COLO829 (cell line): ENCODE results near the gene CLSTN2.

ENCODE experiments used
- DNase-seq: peaks from one replicate; pipeline ENCODE4 v3.0.0; 2012; ENCODE audit warnings: low spot score

The CLSTN2 gene

GRCh38 chr3:140505213-140505612 lies 570.2 kb downstream of the CLSTN2 start:
- DNase-seq: no peak

DNA sequence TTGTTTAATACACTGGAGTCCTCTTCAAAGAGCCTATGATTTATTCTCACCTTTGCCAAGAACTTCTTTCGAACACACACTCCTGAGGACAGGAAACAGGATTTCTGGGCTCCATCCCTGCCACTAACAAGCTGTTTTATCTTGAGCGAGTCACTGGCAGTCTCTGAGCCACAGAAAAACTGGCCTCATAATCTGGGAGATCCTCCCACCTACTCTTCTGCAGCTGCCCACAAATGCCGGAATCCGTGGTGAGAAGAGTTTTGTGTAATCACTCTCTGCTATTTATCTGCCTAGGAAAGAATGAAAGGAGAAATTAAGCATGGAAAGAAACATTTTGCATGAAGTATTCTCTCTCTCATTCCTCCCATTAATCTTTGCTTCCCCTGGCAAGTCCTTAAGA lies 570.9 kb downstream of the CLSTN2 start:
- no peak for DNase-seq

DNA sequence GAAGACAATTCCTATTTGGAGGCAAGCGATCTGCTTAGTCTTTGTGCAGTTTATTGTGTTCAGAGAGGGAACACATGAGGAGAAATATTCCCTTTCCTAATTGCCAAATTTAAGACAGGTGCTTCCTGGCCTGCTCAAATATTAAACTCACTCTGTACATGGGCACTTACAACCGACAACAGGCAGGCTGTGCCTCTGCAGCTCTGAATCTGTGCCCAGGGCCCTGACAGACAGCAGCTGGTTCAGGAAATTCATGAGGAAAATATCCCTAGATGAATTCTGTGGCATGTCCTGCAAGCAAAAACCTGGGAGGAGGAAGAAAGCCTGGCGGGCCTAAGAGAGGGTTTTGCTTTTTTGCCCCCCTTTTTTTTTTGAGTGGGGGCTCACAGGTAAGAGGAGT lies 573.6 kb downstream of the CLSTN2 start:
- no peak for DNase-seq

DNA sequence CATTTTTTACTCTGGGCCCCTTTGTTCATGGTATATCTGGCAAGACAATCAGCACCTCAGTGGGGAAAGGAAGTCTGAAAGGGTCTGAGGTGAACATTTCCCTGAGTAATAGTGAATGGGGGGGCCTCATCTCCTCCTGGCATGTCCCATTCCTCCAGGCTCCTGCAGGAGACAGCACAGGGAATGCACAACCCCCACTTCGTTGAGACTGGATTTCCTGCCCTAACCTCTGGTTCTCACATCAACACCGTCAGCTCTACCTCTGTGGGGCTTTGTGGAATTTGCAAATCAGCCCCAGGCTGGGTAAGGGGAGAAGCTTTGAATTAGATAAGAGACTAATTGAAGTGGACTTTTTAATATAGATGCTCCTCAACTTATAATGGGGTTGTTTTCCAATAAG lies 574.5 kb downstream of the CLSTN2 start:
- no peak for DNase-seq

DNA sequence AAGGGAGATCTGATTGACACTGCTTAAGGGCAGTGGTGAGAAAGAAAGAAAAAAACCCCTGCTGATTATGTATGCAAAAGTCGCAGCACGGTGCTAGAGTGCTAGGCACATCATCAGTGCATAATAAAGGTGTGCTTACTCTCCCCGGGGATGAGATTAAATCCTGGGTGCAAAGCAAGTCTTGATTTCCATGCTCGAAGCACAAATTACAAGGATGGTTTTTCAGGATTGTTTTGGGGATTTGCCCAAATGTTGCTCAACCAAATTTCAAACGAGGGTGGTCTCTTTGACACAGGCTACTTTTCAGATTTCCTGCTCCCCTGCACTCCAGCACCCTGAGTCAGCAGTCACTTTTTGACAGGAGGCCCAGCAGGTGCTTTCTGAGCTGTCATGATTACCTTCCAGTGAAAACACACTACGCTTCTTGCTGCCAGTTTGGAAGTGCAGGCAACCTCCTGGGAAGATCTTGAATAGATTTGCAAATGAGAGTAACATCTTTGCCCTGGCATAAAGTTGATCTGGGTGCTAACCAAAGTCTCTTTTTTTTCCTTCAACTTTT lies 575.4 kb downstream of the CLSTN2 start:
- DNase-seq: no peak

DNA sequence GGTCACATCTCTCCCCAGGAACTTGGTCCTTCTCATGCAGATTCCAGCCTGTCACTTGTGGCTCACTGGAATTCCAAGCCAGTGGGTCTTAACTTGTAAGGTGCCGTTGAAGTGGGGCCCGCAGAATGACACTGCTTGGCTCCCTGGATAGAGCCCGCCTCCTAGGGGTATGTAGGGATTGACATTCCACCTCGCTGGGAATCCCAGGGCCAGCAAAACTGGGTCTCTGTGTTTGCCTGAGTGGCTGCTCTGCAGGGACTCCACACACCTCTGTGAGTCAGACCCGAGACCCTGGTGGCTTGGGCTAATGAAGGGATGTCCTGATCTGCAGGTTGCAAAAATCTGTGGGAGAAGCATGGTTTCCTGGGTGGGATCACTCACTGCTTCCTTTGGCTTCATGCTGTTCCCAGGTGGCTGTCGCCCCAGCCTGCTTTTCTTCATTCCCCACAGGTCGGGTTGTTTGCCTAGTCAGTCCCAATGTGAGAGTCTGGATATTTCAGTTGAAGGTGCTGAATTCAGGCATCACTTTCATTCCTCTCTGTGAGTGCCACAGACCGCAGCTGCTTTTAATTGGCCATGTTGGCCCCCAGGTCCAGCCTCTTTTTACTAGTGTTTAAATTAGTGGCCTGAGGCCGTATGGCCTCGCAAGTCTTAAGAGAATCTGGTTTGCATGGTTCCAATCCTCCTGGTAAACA lies 586.9 kb downstream of the CLSTN2 start:
- no peak for DNase-seq

DNA sequence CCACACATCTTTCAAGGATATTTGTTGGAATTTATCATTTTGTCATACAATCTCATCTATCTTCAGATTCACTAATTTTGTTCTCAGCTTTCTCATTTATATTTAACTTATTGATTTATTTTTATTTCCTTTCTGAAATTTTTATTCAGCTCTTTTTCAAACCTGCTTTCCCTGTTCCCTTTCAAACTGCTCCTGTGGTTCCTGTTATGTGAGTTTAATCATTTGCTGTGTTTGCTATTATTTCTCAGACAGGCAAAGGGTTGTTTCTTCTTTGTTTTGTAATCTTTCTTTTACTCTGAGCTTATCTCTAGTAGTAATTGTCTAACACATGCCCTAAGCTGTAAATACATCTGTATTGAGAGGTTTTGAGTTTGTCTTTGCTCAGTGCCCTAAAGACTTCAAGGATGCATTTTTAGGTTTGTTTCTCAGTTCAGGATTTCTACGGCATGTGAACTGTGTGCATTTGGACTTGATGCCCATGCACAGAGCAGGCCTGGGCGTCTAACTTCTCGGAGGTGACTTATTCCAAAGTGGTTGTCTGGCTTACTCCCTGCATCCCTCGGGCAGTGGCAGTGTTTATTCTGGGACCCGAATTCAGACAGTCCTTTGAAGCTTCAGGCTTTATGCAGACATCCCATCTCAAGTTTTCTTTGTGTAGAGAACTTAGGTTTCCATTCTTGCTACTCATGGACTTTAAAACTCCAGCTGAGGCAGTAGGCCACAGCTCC lies 587.8 kb downstream of the CLSTN2 start:
- DNase-seq: no peak

GRCh38 chr3:140523600-140523999 lies 588.6 kb downstream of the CLSTN2 start:
- no peak for DNase-seq

DNA sequence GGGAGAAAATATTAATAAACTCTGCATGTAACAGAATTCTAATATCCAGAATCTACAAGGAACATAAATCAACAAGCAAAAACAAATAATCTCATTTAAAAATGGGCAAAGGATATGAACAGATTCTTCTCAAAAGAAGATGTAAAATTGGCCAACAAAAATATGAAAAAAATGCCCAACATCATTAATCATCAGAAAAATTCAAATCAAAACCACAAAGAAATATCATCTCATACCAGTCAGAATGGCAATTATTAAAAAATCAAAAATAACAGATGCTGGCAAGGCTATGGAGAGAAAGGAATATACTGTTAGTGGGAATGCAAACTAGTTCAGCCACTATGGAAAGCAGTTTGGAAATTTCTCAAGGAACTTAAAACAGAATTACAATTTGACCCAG lies 592.2 kb downstream of the CLSTN2 start:
- DNase-seq: no peak

GRCh38 chr3:140529096-140529495 lies 594.1 kb downstream of the CLSTN2 start:
- no peak for DNase-seq

- no peak for DNase-seq
Measured at GRCh38 chr3:140529558-140529957, 594.6 kb downstream of the CLSTN2 start.

- no peak for DNase-seq
Measured at GRCh38 chr3:140530131-140530530, 595.1 kb downstream of the CLSTN2 start.

DNA sequence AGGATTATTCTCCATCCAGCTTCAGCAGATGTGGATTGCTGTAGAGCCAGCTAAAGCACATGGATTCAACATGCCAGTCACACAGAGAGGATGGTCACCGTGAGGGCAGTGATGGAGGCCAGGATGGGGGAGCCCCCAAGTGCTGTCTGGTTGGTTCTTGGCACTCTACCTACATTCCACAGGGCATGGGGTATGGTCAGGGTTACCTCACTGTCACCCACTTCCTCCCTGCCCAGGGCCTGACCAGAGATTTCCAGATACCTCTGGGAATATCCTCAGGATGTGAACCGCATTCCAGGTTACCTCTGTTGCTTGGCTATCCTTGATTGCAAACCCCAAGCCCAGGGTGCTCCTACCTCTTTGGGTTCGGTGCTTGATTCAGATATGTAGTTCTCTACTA lies 595.6 kb downstream of the CLSTN2 start:
- DNase-seq: no peak

GRCh38 chr3:140532793-140533330 lies 597.9 kb downstream of the CLSTN2 start:
- no peak for DNase-seq

- no peak for DNase-seq
Measured at GRCh38 chr3:140536926-140537726, 602.1 kb downstream of the CLSTN2 start.

DNA sequence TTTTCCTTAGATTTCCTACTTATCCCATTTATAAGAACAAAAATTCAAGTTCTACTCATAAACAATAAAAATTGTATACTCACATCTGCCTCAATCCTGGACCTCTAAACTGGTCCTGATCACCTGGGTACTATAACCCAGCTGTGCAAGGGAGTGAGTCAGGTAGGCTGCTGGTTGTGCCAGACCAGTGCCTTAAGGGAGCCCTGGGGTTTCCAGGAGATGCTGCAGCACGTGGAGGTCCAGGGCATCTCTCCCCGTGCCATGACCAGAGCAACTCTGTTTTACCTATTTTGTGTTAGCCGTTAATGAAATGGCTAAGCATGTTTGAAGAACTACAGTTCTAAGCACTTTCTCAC lies 602.7 kb downstream of the CLSTN2 start:
- no peak for DNase-seq

DNA sequence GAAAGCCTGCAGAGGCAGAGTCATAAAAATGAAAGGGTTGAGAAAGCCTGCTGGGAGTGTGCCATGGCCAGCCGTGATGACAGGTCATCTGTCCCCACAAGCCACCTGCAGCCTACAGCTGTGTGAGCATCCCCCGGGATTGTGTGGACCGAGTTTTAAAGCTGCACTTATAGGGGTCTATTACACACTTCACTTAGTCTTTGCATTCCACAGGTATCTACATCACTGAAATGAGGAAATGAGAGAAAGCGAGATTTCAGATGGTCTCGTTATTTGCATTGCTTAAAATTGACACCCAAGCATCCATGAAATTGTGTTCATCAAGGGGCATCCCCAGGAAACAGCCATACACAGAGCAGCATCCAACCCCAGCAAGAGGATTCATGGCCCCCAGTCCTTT lies 605.3 kb downstream of the CLSTN2 start:
- no peak for DNase-seq

- no peak for DNase-seq
Measured at GRCh38 chr3:140541975-140542653, 607.1 kb downstream of the CLSTN2 start.

- DNase-seq: no peak
Measured at GRCh38 chr3:140545197-140545596, 610.2 kb downstream of the CLSTN2 start.

GRCh38 chr3:140545756-140546155 lies 610.8 kb downstream of the CLSTN2 start:
- DNase-seq: no peak

GRCh38 chr3:140546649-140547048 lies 611.7 kb downstream of the CLSTN2 start:
- DNase-seq: no peak

- DNase-seq: no peak
Measured at GRCh38 chr3:140552403-140552802, 617.4 kb downstream of the CLSTN2 start.
